GM12878 (cell line): ENCODE measurements around the gene GALNT17. TPM values are rescaled to one million over a fixed set of nuclear protein-coding genes. Genes with fewer than 3 reads are reported as not detected.

Source experiments
- ATAC-seq: fragments of 200-7000 bp; cut with Tn5 transposase; 3 replicates; pipeline ENCODE4 v1.9.1; 2020; ENCODE audit warnings: mild to moderate bottlenecking, moderate library complexity
- BruUV-seq: library from RNA; stranded (reverse); fragments of 400-500 nt; replicated peaks from 2 replicates; lab custom pipeline; 2021; lab: Mats Ljungman, UMichigan
- CTCF ChIA-PET: fragments of 300-600 bp; sonication (Branson Sonifier 250); formaldehyde crosslinking; extraction: SDS; loops from one replicate; lab custom pipeline; 2021; ENCODE audit warnings: inconsistent platforms; lab: Yijun Ruan, JAX
- POLR2A ChIA-PET: fragments of 350-600 bp; formaldehyde crosslinking; extraction: SDS; loops from one replicate; lab custom pipeline; 2021; ENCODE audit warnings: inconsistent platforms; lab: Charles Lee
- RAD21 ChIA-PET: fragments of 300-600 bp; sonication (Branson Sonifier 250); formaldehyde crosslinking; loops from one replicate; lab custom pipeline; 2023; ENCODE audit warnings: antibody characterized with exemption; ENCODE audit not compliant: unreplicated experiment; lab: Charles Lee
- SMC1A ChIA-PET: fragments of 300-600 bp; sonication (Branson Sonifier 250); formaldehyde crosslinking; loops from one replicate; lab custom pipeline; 2023; ENCODE audit not compliant: unreplicated experiment, uncharacterized antibody; lab: Charles Lee
- DNase-seq: peaks from one replicate; pipeline ENCODE4 v3.0.0-alpha.2; 2011; ENCODE audit warnings: low read depth, low spot score
- FAIRE-seq: peaks from 3 replicates; lab custom pipeline; 2011; peaks lifted over from hg19 to GRCh38; lab: Jason Lieb, UNC
- H2AFZ ChIP-seq: 2 replicates; pipeline ENCODE4 v1.6.0; 2011; ENCODE audit warnings: low read depth, low read length, control low read depth; ENCODE audit not compliant: control insufficient read depth
- H3K27ac ChIP-seq: 2 replicates; pipeline ENCODE4 v1.5.1; 2011; ENCODE audit warnings: control low read depth; ENCODE audit not compliant: control insufficient read depth, insufficient read depth
- H3K27me3 ChIP-seq, 2 experiments: replicated peaks in 1 of 2; 2 replicates each; pipeline versions ENCODE4 v1.6.0 to v1.6.1; 2011; ENCODE audit warnings: low read length in 1 of 2; ENCODE audit not compliant: control insufficient read depth in 2 of 2, insufficient read depth in 2 of 2
- H3K36me3 ChIP-seq, 2 experiments: 2 replicates each; pipeline ENCODE4 v1.5.1; 2011; ENCODE audit warnings: low read length in 1 of 2; ENCODE audit not compliant: control insufficient read depth in 2 of 2, insufficient read depth in 2 of 2
- H3K4me1 ChIP-seq: 2 replicates; pipeline ENCODE4 v1.6.1; 2011; ENCODE audit warnings: mild to moderate bottlenecking, low read length, moderate library complexity, mixed read lengths; ENCODE audit not compliant: control insufficient read depth, insufficient read depth
- H3K4me2 ChIP-seq: 2 replicates; pipeline ENCODE4 v1.6.0; 2011; ENCODE audit warnings: control low read depth; ENCODE audit not compliant: control insufficient read depth, insufficient read depth
- H3K4me3 ChIP-seq: fragments of 200-600 bp; sonication (generic); 2 replicates; pipeline ENCODE4 v1.5.1; 2016
- H3K79me2 ChIP-seq: 2 replicates; pipeline ENCODE4 v1.6.0; 2011; ENCODE audit warnings: low read length; ENCODE audit not compliant: control insufficient read depth, insufficient read depth
- H3K9ac ChIP-seq: 2 replicates; pipeline ENCODE4 v1.8.0; 2011; ENCODE audit warnings: low read length, control low read depth, mixed read lengths; ENCODE audit not compliant: control insufficient read depth, insufficient read depth
- H3K9me3 ChIP-seq: replicated peaks from 3 replicates; pipeline ENCODE4 v1.5.1; 2011; ENCODE audit warnings: mild to moderate bottlenecking, low read length; ENCODE audit not compliant: control insufficient read depth, insufficient read depth
- H4K20me1 ChIP-seq: 2 replicates; pipeline ENCODE4 v1.6.0; 2011; ENCODE audit not compliant: control insufficient read depth, insufficient read depth
- BACH1 ChIP-seq: fragments of 450-650 bp; IDR thresholded peaks from 2 replicates; pipeline ENCODE4 v1.6.1; 2017; ENCODE audit warnings: mild to moderate bottlenecking, borderline replicate concordance
- BCLAF1 ChIP-seq: fragments of 450-650 bp; IDR thresholded peaks from 2 replicates; pipeline ENCODE4 v1.6.1; 2017; ENCODE audit warnings: antibody characterized with exemption, mild to moderate bottlenecking, moderate library complexity
- BHLHE40 ChIP-seq, 2 experiments: fragments of 450-650 bp in 1 of 2; IDR thresholded peaks; 2 replicates each; pipeline ENCODE4 v1.6.1; 2011 to 2017; ENCODE audit warnings: low read depth in 2 of 2, borderline replicate concordance in 1 of 2, improper control_type of control experiment in 1 of 2, low read length in 1 of 2, mild to moderate bottlenecking in 1 of 2
- MYB ChIP-seq: fragments of 150-350 bp; IDR thresholded peaks from 2 replicates; pipeline ENCODE4 v1.6.1; 2014; ENCODE audit warnings: mild to moderate bottlenecking, low read depth, low read length, borderline replicate concordance
- NR2C2 ChIP-seq: IDR thresholded peaks from 2 replicates; pipeline ENCODE4 v1.6.1; 2011; ENCODE audit warnings: borderline replicate concordance, low read depth; ENCODE audit not compliant: control insufficient read depth, insufficient read length
- RELA ChIP-seq: fragments of 450-650 bp; IDR thresholded peaks from 2 replicates; pipeline ENCODE4 v1.8.0; 2014; ENCODE audit warnings: borderline replicate concordance; ENCODE audit not compliant: partially characterized antibody
- WGBS: methylation state at CpG from one replicate; pipeline ENCODE4 v1.1.6; 2016; ENCODE audit warnings: low lambda C conversion rate; ENCODE audit not compliant: insufficient replicate concordance, insufficient coverage; ENCODE audit errors: missing lambda C conversion rate; 5-methylcytosine and 5-hydroxymethylcytosine counted together
- in situ Hi-C: fragments of 300-500 bp; cut with MboI; formaldehyde crosslinking; loops from 9 replicates; pipeline ENCODE4 v1.14.3; 2018; ENCODE audit warnings: mixed read lengths
- intact Hi-C: fragments of 100-400 bp; cut with micrococcal nuclease; formaldehyde crosslinking; loops from one replicate; pipeline ENCODE4 v1.14.2; 2022; ENCODE audit not compliant: unreplicated experiment
- polyA plus RNA-seq, 11 experiments: library from polyadenylated mRNA; depleted of rRNA in 4 of 11; unstranded in 6 of 11; stranded (reverse) in 5 of 11; fragments of >200 nt; fragmentation: Nextera tagmentation in 4 of 11; fragmentation: Illumina TruSeq in 1 of 11; extraction: Ambion mirVana in 4 of 11; extraction: Trizol in 1 of 11; gene quantifications; 1 replicate in 1 of 11; 2 replicates in 10 of 11; pipeline versions ENCODE4 v1.2.1 to v1.2.3, GENCODE V29; 2011 to 2016; ENCODE audit warnings: inconsistent platforms in 2 of 11, missing spikeins in 2 of 11, low read depth in 1 of 11
- total RNA-seq, 4 experiments: library from RNA; depleted of rRNA in 3 of 4; stranded (reverse); fragments of >200 nt in 3 of 4; fragmentation: Illumina TruSeq in 1 of 4; extraction: Trizol in 1 of 4; gene quantifications; 2 replicates each; pipeline versions ENCODE4 v1.2.1 to v1.2.3, GENCODE V29; 2013 to 2021
- TF ChIP-seq, protein P1 (sequence below): IDR thresholded peaks from 2 replicates; pipeline ENCODE4 v1.6.1; 2012; ENCODE audit warnings: improper control_type of control experiment, low read depth, low read length; ENCODE audit not compliant: insufficient replicate concordance
- TF ChIP-seq, protein P2 (sequence below): IDR thresholded peaks from 2 replicates; pipeline ENCODE4 v1.6.1; 2012; ENCODE audit warnings: low read depth, low read length, improper control_type of control experiment
- TF ChIP-seq, protein P3 (sequence below): fragments of 450-650 bp; IDR thresholded peaks from 2 replicates; pipeline ENCODE4 v1.6.1; 2017; ENCODE audit warnings: borderline replicate concordance
- TF ChIP-seq, protein P4 (sequence below): IDR thresholded peaks from 2 replicates; pipeline ENCODE4 v1.6.1; 2012; ENCODE audit warnings: mild to moderate bottlenecking, low read depth, low read length

Gene GALNT17
- total and polyA plus RNA-seq, 10 of the 15 experiments (the other 5 are each of a cell fraction or from before 2014, with no cell fraction given): 0.12 to 0.15 TPM; not detected in 8

GRCh38 chr7:71615017-71615416, 483.1 kb downstream of the GALNT17 start:
- in situ Hi-C loops (no loop called here), intact Hi-C loops (no loop called here)
- FAIRE-seq (no peak), ATAC-seq (no peak), DNase-seq (no peak)
- RAD21 ChIA-PET: no interaction called here
- no peaks in the 10 kb centered on the region for H3K9me3 ChIP-seq
- 54% methylated on average over 5 of the region's 5 CpGs for WGBS
- no peaks in the 10 kb centered on the region for H4K20me1 ChIP-seq
- H3K79me2 ChIP-seq: no peaks in the 10 kb centered on the region
- SMC1A ChIA-PET: no interaction called here
- no peak overlapping the region for H3K4me3 ChIP-seq
- POLR2A ChIA-PET: no interaction called here
- no peaks in the 10 kb centered on the region for H3K36me3 ChIP-seq
- H3K4me1 ChIP-seq: no peaks in the 10 kb centered on the region
- no TSS peak for BruUV-seq
- H3K9ac ChIP-seq: no peak overlapping the region
- CTCF ChIA-PET: no interaction called here
- no peak overlapping the region for H3K4me2 ChIP-seq
- H3K27me3 ChIP-seq: no peaks in the 10 kb centered on the region
- no peak overlapping the region for H2AFZ ChIP-seq
- H3K27ac ChIP-seq: no peak overlapping the region
- no peak for TF ChIP-seq BCLAF1
- TF ChIP-seq NR2C2: no peak
- TF ChIP-seq, protein P1, sequence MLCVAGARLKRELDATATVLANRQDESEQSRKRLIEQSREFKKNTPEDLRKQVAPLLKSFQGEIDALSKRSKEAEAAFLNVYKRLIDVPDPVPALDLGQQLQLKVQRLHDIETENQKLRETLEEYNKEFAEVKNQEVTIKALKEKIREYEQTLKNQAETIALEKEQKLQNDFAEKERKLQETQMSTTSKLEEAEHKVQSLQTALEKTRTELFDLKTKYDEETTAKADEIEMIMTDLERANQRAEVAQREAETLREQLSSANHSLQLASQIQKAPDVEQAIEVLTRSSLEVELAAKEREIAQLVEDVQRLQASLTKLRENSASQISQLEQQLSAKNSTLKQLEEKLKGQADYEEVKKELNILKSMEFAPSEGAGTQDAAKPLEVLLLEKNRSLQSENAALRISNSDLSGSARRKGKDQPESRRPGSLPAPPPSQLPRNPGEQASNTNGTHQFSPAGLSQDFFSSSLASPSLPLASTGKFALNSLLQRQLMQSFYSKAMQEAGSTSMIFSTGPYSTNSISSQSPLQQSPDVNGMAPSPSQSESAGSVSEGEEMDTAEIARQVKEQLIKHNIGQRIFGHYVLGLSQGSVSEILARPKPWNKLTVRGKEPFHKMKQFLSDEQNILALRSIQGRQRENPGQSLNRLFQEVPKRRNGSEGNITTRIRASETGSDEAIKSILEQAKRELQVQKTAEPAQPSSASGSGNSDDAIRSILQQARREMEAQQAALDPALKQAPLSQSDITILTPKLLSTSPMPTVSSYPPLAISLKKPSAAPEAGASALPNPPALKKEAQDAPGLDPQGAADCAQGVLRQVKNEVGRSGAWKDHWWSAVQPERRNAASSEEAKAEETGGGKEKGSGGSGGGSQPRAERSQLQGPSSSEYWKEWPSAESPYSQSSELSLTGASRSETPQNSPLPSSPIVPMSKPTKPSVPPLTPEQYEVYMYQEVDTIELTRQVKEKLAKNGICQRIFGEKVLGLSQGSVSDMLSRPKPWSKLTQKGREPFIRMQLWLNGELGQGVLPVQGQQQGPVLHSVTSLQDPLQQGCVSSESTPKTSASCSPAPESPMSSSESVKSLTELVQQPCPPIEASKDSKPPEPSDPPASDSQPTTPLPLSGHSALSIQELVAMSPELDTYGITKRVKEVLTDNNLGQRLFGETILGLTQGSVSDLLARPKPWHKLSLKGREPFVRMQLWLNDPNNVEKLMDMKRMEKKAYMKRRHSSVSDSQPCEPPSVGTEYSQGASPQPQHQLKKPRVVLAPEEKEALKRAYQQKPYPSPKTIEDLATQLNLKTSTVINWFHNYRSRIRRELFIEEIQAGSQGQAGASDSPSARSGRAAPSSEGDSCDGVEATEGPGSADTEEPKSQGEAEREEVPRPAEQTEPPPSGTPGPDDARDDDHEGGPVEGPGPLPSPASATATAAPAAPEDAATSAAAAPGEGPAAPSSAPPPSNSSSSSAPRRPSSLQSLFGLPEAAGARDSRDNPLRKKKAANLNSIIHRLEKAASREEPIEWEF: no peak
- no peak for TF ChIP-seq BHLHE40 (IDR thresholded peaks at IDR 0.05; ENCODE audit: borderline replicate concordance in 1 of 2, low read depth in 2 of 2, low read length in 1 of 2)
- TF ChIP-seq, protein P2, sequence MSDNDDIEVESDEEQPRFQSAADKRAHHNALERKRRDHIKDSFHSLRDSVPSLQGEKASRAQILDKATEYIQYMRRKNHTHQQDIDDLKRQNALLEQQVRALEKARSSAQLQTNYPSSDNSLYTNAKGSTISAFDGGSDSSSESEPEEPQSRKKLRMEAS: no peak
- no peak for TF ChIP-seq MYB
- TF ChIP-seq, protein P3, sequence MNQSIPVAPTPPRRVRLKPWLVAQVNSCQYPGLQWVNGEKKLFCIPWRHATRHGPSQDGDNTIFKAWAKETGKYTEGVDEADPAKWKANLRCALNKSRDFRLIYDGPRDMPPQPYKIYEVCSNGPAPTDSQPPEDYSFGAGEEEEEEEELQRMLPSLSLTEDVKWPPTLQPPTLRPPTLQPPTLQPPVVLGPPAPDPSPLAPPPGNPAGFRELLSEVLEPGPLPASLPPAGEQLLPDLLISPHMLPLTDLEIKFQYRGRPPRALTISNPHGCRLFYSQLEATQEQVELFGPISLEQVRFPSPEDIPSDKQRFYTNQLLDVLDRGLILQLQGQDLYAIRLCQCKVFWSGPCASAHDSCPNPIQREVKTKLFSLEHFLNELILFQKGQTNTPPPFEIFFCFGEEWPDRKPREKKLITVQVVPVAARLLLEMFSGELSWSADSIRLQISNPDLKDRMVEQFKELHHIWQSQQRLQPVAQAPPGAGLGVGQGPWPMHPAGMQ: no peak
- TF ChIP-seq, protein P4, sequence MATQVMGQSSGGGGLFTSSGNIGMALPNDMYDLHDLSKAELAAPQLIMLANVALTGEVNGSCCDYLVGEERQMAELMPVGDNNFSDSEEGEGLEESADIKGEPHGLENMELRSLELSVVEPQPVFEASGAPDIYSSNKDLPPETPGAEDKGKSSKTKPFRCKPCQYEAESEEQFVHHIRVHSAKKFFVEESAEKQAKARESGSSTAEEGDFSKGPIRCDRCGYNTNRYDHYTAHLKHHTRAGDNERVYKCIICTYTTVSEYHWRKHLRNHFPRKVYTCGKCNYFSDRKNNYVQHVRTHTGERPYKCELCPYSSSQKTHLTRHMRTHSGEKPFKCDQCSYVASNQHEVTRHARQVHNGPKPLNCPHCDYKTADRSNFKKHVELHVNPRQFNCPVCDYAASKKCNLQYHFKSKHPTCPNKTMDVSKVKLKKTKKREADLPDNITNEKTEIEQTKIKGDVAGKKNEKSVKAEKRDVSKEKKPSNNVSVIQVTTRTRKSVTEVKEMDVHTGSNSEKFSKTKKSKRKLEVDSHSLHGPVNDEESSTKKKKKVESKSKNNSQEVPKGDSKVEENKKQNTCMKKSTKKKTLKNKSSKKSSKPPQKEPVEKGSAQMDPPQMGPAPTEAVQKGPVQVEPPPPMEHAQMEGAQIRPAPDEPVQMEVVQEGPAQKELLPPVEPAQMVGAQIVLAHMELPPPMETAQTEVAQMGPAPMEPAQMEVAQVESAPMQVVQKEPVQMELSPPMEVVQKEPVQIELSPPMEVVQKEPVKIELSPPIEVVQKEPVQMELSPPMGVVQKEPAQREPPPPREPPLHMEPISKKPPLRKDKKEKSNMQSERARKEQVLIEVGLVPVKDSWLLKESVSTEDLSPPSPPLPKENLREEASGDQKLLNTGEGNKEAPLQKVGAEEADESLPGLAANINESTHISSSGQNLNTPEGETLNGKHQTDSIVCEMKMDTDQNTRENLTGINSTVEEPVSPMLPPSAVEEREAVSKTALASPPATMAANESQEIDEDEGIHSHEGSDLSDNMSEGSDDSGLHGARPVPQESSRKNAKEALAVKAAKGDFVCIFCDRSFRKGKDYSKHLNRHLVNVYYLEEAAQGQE: no peak
- no peak for TF ChIP-seq BACH1
- TF ChIP-seq RELA: no peak
